ENCODE measurements around the gene COPS7A. TPM values are rescaled to one million over a fixed set of nuclear protein-coding genes. Genes with fewer than 3 reads are reported as not detected.
A peak's percentile ranks its signal among the peaks of the same experiment; 100 is the strongest.

Gene COPS7A
- total and polyA plus RNA-seq, 9 of the 15 experiments (the other 6 are each of a cell fraction or from before 2014, with no cell fraction given), result 12.7 to 36.0 (median 24.3) TPM

DNA sequence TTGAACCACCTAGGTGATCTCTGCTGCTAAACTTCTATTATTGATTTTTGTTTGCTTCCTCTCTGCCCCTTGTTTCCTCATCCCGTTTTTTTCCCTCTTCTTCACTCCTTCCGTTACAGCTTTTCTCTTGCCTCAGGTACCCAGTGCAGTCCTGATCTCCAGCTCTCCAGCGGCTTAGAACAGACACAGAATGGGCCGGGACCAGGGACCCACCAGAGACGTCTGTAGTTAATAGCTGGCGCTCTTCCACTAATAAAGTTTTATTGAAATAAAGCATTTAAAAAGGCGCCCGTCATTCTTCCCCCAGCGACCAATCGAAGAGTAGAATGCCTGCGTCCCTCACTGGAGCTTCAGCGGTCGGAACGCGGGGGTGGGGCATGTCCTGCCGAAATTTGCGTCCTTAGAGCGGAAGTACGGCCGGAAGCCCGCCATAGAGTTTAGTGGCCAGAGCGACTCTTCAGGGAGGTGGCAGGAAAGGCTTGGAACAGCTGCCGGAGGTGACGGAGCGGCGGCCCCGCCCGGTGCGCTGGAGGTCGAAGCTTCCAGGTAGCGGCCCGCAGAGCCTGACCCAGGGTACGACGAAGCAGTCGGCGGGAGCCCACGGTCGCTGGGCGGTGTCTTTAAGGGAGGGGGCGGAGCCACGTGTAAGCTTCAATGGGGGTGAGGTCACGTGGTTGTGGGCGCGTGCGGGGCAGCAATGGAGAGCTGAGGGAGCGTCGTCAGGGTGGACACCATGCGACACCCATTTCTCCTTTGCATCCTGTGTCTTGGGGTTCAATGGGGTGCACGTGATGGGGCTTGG, at the start of gene COPS7A (continued):
- TF ChIP-seq SPI1 (IDR thresholded peaks at IDR 0.05; ENCODE audit: borderline replicate concordance, low read depth, low read length) (peak; percentile 59; the same call in 1 of the 2 replicates), GABPA (tag; conservative IDR thresholded peaks at IDR 0.05; ENCODE audit: low read depth) (peak; percentile 97), LARP7 (IDR thresholded peaks at IDR 0.05) (no peak), HNRNPUL1 (IDR thresholded peaks at IDR 0.05; ENCODE audit: low read length) (no peak), SMARCA5 (IDR thresholded peaks at IDR 0.05) (no peak), POLR3A (IDR thresholded peaks at IDR 0.05; ENCODE audit: borderline replicate concordance, extremely low read depth, insufficient read depth, insufficient read length) (no peak), HNRNPH1 (optimal IDR thresholded peaks at IDR 0.05; ENCODE audit: low read depth, low read length) (no peak), ZNF12 (CRISPR knock-in tag; IDR thresholded peaks at IDR 0.05) (no peak), POLR2B (IDR thresholded peaks at IDR 0.05; ENCODE audit: low read depth, partially characterized antibody) (peak; percentile 63), ESRRA (IDR thresholded peaks at IDR 0.05; ENCODE audit: borderline replicate concordance, low read depth) (peak; percentile 87), KDM5B (IDR thresholded peaks at IDR 0.05; ENCODE audit: insufficient replicate concordance, low read depth, low read length) (peak; percentile 70), ZFP1 (CRISPR knock-in tag; IDR thresholded peaks at IDR 0.05) (no peak), TOE1 (IDR thresholded peaks at IDR 0.05; ENCODE audit: borderline replicate concordance) (peak; percentile 98), TOE1 (CRISPR knock-in tag; IDR thresholded peaks at IDR 0.05; ENCODE audit: borderline replicate concordance, low read depth) (no peak)
- TF ChIP-seq, protein P1, sequence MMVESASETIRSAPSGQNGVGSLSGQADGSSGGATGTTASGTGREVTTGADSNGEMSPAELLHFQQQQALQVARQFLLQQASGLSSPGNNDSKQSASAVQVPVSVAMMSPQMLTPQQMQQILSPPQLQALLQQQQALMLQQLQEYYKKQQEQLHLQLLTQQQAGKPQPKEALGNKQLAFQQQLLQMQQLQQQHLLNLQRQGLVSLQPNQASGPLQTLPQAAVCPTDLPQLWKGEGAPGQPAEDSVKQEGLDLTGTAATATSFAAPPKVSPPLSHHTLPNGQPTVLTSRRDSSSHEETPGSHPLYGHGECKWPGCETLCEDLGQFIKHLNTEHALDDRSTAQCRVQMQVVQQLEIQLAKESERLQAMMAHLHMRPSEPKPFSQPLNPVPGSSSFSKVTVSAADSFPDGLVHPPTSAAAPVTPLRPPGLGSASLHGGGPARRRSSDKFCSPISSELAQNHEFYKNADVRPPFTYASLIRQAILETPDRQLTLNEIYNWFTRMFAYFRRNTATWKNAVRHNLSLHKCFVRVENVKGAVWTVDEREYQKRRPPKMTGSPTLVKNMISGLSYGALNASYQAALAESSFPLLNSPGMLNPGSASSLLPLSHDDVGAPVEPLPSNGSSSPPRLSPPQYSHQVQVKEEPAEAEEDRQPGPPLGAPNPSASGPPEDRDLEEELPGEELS (CRISPR knock-in tag; IDR thresholded peaks at IDR 0.05; ENCODE audit: borderline replicate concordance), result no peak
- TF ChIP-seq, protein P2, sequence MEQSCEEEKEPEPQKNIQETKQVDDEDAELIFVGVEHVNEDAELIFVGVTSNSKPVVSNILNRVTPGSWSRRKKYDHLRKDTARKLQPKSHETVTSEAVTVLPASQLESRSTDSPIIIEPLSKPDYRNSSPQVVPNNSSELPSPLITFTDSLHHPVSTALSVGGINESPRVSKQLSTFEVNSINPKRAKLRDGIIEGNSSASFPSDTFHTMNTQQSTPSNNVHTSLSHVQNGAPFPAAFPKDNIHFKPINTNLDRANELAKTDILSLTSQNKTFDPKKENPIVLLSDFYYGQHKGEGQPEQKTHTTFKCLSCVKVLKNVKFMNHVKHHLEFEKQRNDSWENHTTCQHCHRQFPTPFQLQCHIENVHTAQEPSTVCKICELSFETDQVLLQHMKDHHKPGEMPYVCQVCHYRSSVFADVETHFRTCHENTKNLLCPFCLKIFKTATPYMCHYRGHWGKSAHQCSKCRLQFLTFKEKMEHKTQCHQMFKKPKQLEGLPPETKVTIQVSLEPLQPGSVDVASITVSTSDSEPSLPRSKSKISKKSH (CRISPR knock-in tag; IDR thresholded peaks at IDR 0.05), result no peak
- TF ChIP-seq, protein P3, sequence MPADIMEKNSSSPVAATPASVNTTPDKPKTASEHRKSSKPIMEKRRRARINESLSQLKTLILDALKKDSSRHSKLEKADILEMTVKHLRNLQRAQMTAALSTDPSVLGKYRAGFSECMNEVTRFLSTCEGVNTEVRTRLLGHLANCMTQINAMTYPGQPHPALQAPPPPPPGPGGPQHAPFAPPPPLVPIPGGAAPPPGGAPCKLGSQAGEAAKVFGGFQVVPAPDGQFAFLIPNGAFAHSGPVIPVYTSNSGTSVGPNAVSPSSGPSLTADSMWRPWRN (IDR thresholded peaks at IDR 0.05; ENCODE audit: low read depth), result peak; percentile 40; the same call in 1 of the 2 replicates
- TF ChIP-seq, protein P4, sequence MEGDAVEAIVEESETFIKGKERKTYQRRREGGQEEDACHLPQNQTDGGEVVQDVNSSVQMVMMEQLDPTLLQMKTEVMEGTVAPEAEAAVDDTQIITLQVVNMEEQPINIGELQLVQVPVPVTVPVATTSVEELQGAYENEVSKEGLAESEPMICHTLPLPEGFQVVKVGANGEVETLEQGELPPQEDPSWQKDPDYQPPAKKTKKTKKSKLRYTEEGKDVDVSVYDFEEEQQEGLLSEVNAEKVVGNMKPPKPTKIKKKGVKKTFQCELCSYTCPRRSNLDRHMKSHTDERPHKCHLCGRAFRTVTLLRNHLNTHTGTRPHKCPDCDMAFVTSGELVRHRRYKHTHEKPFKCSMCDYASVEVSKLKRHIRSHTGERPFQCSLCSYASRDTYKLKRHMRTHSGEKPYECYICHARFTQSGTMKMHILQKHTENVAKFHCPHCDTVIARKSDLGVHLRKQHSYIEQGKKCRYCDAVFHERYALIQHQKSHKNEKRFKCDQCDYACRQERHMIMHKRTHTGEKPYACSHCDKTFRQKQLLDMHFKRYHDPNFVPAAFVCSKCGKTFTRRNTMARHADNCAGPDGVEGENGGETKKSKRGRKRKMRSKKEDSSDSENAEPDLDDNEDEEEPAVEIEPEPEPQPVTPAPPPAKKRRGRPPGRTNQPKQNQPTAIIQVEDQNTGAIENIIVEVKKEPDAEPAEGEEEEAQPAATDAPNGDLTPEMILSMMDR (IDR thresholded peaks at IDR 0.05 in 2 of 3, conservative IDR thresholded peaks at IDR 0.05 in 1 of 3; ENCODE audit: insufficient read depth in 2 of 3, low read depth in 1 of 3, low read length in 3 of 3), result peak in 1 of 3 experiments; percentile 30; a peak in 2 of 6 replicates
- TF ChIP-seq, protein P5, sequence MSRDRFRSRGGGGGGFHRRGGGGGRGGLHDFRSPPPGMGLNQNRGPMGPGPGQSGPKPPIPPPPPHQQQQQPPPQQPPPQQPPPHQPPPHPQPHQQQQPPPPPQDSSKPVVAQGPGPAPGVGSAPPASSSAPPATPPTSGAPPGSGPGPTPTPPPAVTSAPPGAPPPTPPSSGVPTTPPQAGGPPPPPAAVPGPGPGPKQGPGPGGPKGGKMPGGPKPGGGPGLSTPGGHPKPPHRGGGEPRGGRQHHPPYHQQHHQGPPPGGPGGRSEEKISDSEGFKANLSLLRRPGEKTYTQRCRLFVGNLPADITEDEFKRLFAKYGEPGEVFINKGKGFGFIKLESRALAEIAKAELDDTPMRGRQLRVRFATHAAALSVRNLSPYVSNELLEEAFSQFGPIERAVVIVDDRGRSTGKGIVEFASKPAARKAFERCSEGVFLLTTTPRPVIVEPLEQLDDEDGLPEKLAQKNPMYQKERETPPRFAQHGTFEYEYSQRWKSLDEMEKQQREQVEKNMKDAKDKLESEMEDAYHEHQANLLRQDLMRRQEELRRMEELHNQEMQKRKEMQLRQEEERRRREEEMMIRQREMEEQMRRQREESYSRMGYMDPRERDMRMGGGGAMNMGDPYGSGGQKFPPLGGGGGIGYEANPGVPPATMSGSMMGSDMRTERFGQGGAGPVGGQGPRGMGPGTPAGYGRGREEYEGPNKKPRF (IDR thresholded peaks at IDR 0.05; ENCODE audit: low read depth, low read length), result no peak

All from K562 (cell line).